ENCODE data around the gene HCFC1.

DNA sequence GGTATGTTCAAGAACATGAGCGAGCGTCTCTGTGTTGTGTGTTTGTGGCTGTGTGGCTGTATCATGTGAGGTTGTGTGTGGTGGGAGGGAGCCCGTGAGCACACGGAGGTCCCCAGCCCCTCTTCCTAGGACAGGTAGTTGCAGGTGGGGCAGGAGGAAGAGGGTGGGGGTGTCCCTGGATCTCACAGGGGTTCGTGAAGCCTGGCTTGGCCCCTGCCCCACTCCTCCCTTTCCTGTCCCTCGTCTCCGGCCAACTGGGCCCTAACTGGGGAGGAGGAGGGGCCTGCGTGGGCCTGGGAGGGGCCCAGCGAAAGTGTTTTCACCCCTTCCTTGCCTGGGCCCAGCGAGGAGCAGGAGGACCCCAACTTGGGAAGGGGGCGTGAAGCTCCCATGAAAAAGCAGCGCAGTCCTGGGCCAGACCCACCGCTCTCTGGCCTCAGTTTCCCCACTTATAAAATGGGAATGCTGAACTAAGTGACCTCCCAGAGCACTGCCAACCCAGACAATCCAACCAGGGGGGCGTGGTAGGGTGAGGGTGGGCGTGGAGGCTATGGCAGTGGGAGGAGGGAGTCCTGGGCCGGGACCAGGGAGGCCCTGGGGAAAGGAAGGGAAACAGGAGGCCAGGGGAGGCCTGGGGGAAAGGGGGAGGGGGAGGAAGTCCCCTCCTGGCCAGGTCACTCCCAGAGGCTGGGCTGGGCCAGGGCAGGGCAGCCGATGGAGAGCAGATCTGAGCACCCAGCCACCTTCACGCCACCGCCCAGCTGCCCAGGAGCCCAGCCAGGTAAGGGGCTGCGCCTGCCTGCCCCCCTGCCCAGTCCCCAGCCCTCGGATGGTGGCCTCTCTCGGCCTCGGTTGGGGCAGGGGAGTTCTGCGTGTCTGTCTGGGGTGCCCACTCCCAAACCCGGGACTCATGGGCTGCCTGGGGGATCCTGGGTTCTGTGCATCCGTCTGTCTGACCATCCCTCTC is 67.3 kb downstream of the HCFC1 start, which contains the start of gene AVPR2:
- TF ChIP-seq EZH2 (IDR thresholded peaks at IDR 0.05; ENCODE audit: insufficient read depth, low read length) = no peak
- TF ChIP-seq, protein P1, sequence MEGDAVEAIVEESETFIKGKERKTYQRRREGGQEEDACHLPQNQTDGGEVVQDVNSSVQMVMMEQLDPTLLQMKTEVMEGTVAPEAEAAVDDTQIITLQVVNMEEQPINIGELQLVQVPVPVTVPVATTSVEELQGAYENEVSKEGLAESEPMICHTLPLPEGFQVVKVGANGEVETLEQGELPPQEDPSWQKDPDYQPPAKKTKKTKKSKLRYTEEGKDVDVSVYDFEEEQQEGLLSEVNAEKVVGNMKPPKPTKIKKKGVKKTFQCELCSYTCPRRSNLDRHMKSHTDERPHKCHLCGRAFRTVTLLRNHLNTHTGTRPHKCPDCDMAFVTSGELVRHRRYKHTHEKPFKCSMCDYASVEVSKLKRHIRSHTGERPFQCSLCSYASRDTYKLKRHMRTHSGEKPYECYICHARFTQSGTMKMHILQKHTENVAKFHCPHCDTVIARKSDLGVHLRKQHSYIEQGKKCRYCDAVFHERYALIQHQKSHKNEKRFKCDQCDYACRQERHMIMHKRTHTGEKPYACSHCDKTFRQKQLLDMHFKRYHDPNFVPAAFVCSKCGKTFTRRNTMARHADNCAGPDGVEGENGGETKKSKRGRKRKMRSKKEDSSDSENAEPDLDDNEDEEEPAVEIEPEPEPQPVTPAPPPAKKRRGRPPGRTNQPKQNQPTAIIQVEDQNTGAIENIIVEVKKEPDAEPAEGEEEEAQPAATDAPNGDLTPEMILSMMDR (IDR thresholded peaks at IDR 0.05; ENCODE audit: insufficient read depth, low read depth, low read length) = no peak
